HG02970 (cell line): Measurements from ENCODE around the gene UTS2R.
"Not testable (repeated sequence)": the region's sequence is repeated elsewhere in the genome, so short reads cannot be mapped to it uniquely, and the experiment has no call there.

Source experiments
- ATAC-seq: cut with Tn5 transposase; IDR thresholded peaks from one replicate; pipeline ENCODE4 v1.9.1; 2021; ENCODE audit warnings: mild to moderate bottlenecking, moderate library complexity, moderate number of reproducible peaks; ENCODE audit not compliant: unreplicated experiment, low FRiP score

UTS2R gene

GRCh38 chr17:82333279-82334171 lies 38.0 kb upstream of the UTS2R start, which contains the start of gene SECTM1:
Gene SECTM1 (minus strand): TSS chr17:82333766. CDS start chr17:82327240, 6,526 bp downstream.
- no peak for ATAC-seq

- ATAC-seq: no peak
These were observed 37.4 kb upstream of the UTS2R start for GRCh38 chr17:82334204-82334621.

GRCh38 chr17:82334622-82335394 lies 36.8 kb upstream of the UTS2R start:
- no peak for ATAC-seq

- ATAC-seq: no peak
These were observed 32.5 kb upstream of the UTS2R start for GRCh38 chr17:82338858-82339633.

- ATAC-seq: no peak
These were observed 31.7 kb upstream of the UTS2R start for GRCh38 chr17:82339634-82340580.

- no peak for ATAC-seq
These were observed 29.0 kb upstream of the UTS2R start for GRCh38 chr17:82342361-82343079.

GRCh38 chr17:82343560-82343959 lies 28.0 kb upstream of the UTS2R start:
- ATAC-seq: no peak

GRCh38 chr17:82344175-82344907 lies 27.2 kb upstream of the UTS2R start:
- ATAC-seq: no peak

- ATAC-seq: no peak
These were observed 26.2 kb upstream of the UTS2R start for GRCh38 chr17:82345151-82345976.

- no peak for ATAC-seq
These were observed 24.9 kb upstream of the UTS2R start for GRCh38 chr17:82346342-82347300.

- ATAC-seq: not testable (repeated sequence)
These were observed 23.6 kb upstream of the UTS2R start for GRCh38 chr17:82347994-82348393.

GRCh38 chr17:82348434-82348833 lies 23.1 kb upstream of the UTS2R start:
- ATAC-seq: no peak

- no peak for ATAC-seq
These were observed 22.7 kb upstream of the UTS2R start for GRCh38 chr17:82348866-82349265.

- ATAC-seq: no peak
These were observed 22.3 kb upstream of the UTS2R start for GRCh38 chr17:82349287-82349701.

- ATAC-seq: no peak
These were observed 21.2 kb upstream of the UTS2R start for GRCh38 chr17:82350182-82351030.
